Measurements from ENCODE around the gene PHOX2A.

DNA sequence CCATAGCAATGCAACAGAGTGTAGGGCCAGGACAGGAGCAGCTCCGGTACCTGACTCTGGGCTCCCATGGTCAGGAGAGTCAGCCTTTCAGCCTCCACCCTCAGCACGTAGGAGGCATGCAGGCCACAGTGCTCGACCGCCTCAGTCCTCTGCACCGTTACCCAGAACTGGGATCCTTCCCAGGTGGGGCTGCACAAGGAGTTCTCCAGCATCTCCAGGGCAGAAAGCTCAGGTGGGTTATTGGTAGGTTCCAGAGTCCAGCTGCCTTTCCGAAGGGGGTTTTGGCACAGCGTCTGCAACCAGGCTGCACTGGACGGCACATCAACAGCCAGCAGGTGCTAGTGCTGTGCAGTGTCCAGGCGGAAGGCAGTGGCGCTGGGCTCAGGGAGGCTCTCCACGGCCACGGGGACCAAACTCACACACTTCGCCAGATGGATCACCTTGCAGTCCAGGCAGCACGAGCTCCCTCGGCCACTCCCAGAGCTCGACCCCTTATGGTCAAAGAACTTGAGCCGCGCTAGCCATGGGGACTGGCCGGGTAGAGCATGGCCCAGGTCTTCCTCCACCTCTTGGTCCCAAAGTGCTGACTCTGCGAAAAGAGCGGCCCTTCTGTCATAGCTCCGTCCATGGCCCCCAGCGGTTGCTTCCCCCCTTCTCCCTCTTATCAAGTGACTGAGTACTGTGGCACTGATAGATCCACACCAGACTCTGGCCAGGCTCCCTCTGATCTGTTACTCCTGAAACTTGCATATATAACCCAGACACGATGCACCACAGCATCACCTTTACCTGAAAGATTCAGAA lies 6.9 kb upstream of the PHOX2A start:
- TF ChIP-seq, protein P1, sequence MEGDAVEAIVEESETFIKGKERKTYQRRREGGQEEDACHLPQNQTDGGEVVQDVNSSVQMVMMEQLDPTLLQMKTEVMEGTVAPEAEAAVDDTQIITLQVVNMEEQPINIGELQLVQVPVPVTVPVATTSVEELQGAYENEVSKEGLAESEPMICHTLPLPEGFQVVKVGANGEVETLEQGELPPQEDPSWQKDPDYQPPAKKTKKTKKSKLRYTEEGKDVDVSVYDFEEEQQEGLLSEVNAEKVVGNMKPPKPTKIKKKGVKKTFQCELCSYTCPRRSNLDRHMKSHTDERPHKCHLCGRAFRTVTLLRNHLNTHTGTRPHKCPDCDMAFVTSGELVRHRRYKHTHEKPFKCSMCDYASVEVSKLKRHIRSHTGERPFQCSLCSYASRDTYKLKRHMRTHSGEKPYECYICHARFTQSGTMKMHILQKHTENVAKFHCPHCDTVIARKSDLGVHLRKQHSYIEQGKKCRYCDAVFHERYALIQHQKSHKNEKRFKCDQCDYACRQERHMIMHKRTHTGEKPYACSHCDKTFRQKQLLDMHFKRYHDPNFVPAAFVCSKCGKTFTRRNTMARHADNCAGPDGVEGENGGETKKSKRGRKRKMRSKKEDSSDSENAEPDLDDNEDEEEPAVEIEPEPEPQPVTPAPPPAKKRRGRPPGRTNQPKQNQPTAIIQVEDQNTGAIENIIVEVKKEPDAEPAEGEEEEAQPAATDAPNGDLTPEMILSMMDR (IDR thresholded peaks at IDR 0.05; ENCODE audit: insufficient read depth, low read depth, low read length), result no peak
- no peak for TF ChIP-seq EZH2 (IDR thresholded peaks at IDR 0.05; ENCODE audit: insufficient read depth, low read length)
